Panc1 (cell line): ENCODE data around the gene CMTM4. TPM values are rescaled to one million over a fixed set of nuclear protein-coding genes. Genes with fewer than 3 reads are reported as not detected.

Source experiments
- ATAC-seq: fragments of 200-7000 bp; cut with Tn5 transposase; 2 replicates; pipeline ENCODE4 v1.9.1; 2020; ENCODE audit warnings: mild to moderate bottlenecking, moderate library complexity
- BruUV-seq: library from RNA; stranded (reverse); fragments of 400-500 nt; replicated peaks from 2 replicates; lab custom pipeline; 2021; lab: Mats Ljungman, UMichigan
- CTCF ChIA-PET: fragments of 300-600 bp; sonication (Branson Sonifier 250); formaldehyde crosslinking; loops from one replicate; lab custom pipeline; 2022; ENCODE audit warnings: antibody characterized with exemption; lab: Charles Lee
- POLR2A ChIA-PET: fragments of 300-600 bp; sonication (Branson Sonifier 250); formaldehyde crosslinking; loops from one replicate; lab custom pipeline; 2022; ENCODE audit warnings: antibody characterized with exemption; lab: Charles Lee
- DNase-seq: peaks from one replicate; pipeline ENCODE4 v3.0.0-alpha.2; 2010; ENCODE audit warnings: low read depth, low spot score
- H3K27ac ChIP-seq: 2 replicates; pipeline ENCODE4 v1.5.1; 2011; ENCODE audit warnings: mild to moderate bottlenecking, low read length, inconsistent platforms
- H3K27me3 ChIP-seq: fragments of 200-500 bp; sonication (Bioruptor generic); 2 replicates; pipeline ENCODE4 v1.6.0; 2014; ENCODE audit warnings: low read length, inconsistent platforms; ENCODE audit not compliant: control insufficient read depth, insufficient read depth
- H3K36me3 ChIP-seq: fragments of 200-500 bp; sonication (Bioruptor generic); 2 replicates; pipeline ENCODE4 v1.5.1; 2014; ENCODE audit warnings: inconsistent platforms, mild to moderate bottlenecking, low read length, moderate library complexity; ENCODE audit not compliant: control insufficient read depth, insufficient read depth
- H3K4me1 ChIP-seq: 2 replicates; pipeline ENCODE4 v1.5.1; 2011; ENCODE audit warnings: inconsistent platforms, mild to moderate bottlenecking, low read length, moderate library complexity; ENCODE audit not compliant: control insufficient read depth, insufficient read depth
- H3K4me3 ChIP-seq, 2 experiments: 2 replicates each; pipeline ENCODE4 v1.5.1; 2011 to 2012; ENCODE audit warnings: low read depth in 2 of 2, low read length in 2 of 2, mild to moderate bottlenecking in 2 of 2, inconsistent platforms in 1 of 2, moderate library complexity in 1 of 2
- H3K9me3 ChIP-seq: fragments of 200-500 bp; sonication (Bioruptor generic); 2 replicates; pipeline ENCODE4 v1.5.1; 2014; ENCODE audit warnings: low read depth, mild to moderate bottlenecking, inconsistent platforms, low read length, moderate library complexity; ENCODE audit not compliant: control insufficient read depth, insufficient read depth
- CTCF ChIP-seq: fragments of 450-650 bp; IDR thresholded peaks from 2 replicates; pipeline ENCODE4 v1.5.1; 2017; ENCODE audit warnings: mild to moderate bottlenecking
- POLR2AphosphoS5 ChIP-seq: IDR thresholded peaks from 2 replicates; pipeline ENCODE4 v1.6.1; 2012; ENCODE audit warnings: mild to moderate bottlenecking, low read depth, low read length, moderate library complexity
- REST ChIP-seq, 2 experiments: IDR thresholded peaks; 2 replicates each; pipeline ENCODE4 v1.6.1; 2011 to 2012; ENCODE audit warnings: low read depth in 2 of 2, control low read depth in 1 of 2, low read length in 1 of 2, mild to moderate bottlenecking in 1 of 2, moderate library complexity in 1 of 2; ENCODE audit not compliant: insufficient read depth in 1 of 2
- SIN3A ChIP-seq: IDR thresholded peaks from 2 replicates; pipeline ENCODE4 v1.6.1; 2012; ENCODE audit warnings: low read depth, mild to moderate bottlenecking, low read length, moderate library complexity, borderline replicate concordance; ENCODE audit not compliant: insufficient read depth
- TCF7L2 ChIP-seq: IDR thresholded peaks from 2 replicates; pipeline ENCODE4 v1.6.1; 2011; ENCODE audit warnings: mild to moderate bottlenecking, low read depth, low read length, inconsistent platforms
- in situ Hi-C: cut with HindIII; loops from 2 replicates; pipeline ENCODE4 v1.10.0; 2016; ENCODE audit warnings: low sequenced_read_pairs, low pct_unique_long_range_greater_than_20kb
- intact Hi-C: fragments of 100-400 bp; cut with micrococcal nuclease; formaldehyde crosslinking; loops from one replicate; pipeline ENCODE4 v1.10.0; 2022; ENCODE audit not compliant: unreplicated experiment
- total RNA-seq: library from RNA; stranded (reverse); gene quantifications from one replicate; pipeline ENCODE4 v1.2.1, GENCODE V29; 2021; ENCODE audit not compliant: unreplicated experiment

CMTM4 gene
- total RNA-seq, 1 experiment from 2014 or later: 51.9 TPM

DNA sequence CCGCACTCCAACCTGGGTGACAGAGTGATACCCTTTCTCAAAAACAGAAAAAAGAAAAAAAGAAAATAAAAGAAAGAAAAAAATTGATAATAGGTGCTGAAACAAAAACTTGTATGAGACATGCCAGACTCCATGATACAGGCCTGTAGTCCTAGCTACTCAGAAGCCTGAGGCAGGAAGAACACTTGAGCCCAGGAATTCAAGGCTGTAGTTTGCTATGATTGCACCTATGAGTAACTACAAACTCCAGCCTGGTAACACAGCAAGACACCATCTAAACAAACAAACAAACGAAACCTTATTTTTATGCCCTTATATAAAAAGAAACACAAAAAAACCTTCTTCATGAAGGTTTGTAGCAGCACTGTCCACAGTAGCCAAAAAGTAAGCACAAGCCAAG is 5.0 kb upstream of the CMTM4 start:
- no peak for ATAC-seq
- no peaks in the 10 kb centered on the region for H3K36me3 ChIP-seq
- H3K27ac ChIP-seq: no peak overlapping the region
- H3K27me3 ChIP-seq: no peaks in the 10 kb centered on the region
- in situ Hi-C loops: no loop called here
- no peak for DNase-seq
- H3K4me1 ChIP-seq: no peaks in the 10 kb centered on the region
- intact Hi-C loops: no loop called here
- BruUV-seq: no TSS peak
- TF ChIP-seq CTCF (no peak), POLR2AphosphoS5 (no peak), REST (IDR thresholded peaks at IDR 0.05; ENCODE audit: insufficient read depth in 1 of 2, low read depth in 2 of 2, low read length in 1 of 2) (no peak), SIN3A (no peak), TCF7L2 (no peak)
- ChIA-PET POLR2A (no interaction called here), CTCF (no interaction called here)
- H3K4me3 ChIP-seq: no peak overlapping the region
- H3K9me3 ChIP-seq: no peaks in the 10 kb centered on the region

- Histone ChIP-seq H3K36me3 (no peaks in the 10 kb centered on the region), H3K27me3 (no peaks in the 10 kb centered on the region), H3K27ac (no peak overlapping the region), H3K4me3 (no peak overlapping the region), H3K9me3 (no peaks in the 10 kb centered on the region), H3K4me1 (no peaks in the 10 kb centered on the region)
- no peak for DNase-seq
- CTCF ChIA-PET: no interaction called here
- no TSS peak for BruUV-seq
- no peak for ATAC-seq
- intact Hi-C loops: no loop called here
- POLR2A ChIA-PET: no interaction called here
- in situ Hi-C loops: no loop called here
- TF ChIP-seq CTCF (no peak), SIN3A (no peak), REST (IDR thresholded peaks at IDR 0.05; ENCODE audit: insufficient read depth in 1 of 2, low read depth in 2 of 2, low read length in 1 of 2) (no peak), TCF7L2 (no peak), POLR2AphosphoS5 (no peak)
Observed at GRCh38 chr16:66701026-66701425, 4.5 kb upstream of the CMTM4 start.
